Stimulated activated CD8-positive, alpha-beta memory T cell treated with anti-CD3 and anti-CD28 coated beads, Interleukin-7, amount 100 ng/mL, for 1 hour (primary cell): ENCODE results near the gene MGAT4B.

ENCODE experiments used
- DNase-seq, 2 donors: peaks; one replicate each; pipeline ENCODE4 v3.0.0-alpha.2; 2020; ENCODE audit warnings: low read depth in 2 of 2

Gene MGAT4B

GRCh38 chr5:179812135-179812825 is 5.6 kb upstream of the MGAT4B start:
- no peak for DNase-seq

- no peak for DNase-seq
Measured at GRCh38 chr5:179805529-179806249, 977 bp downstream of the MGAT4B start.

GRCh38 chr5:179805070-179805528 is 1.6 kb downstream of the MGAT4B start:
- DNase-seq: no peak

- DNase-seq: no peak
Measured at GRCh38 chr5:179804555-179804947, 2.1 kb downstream of the MGAT4B start.

- no peak for DNase-seq
Measured at GRCh38 chr5:179803651-179804554, 2.8 kb downstream of the MGAT4B start.

GRCh38 chr5:179802950-179803562 is 3.6 kb downstream of the MGAT4B start:
- DNase-seq: no peak

GRCh38 chr5:179802207-179802883 is 4.3 kb downstream of the MGAT4B start:
- no peak for DNase-seq

GRCh38 chr5:179801304-179802206 is 5.1 kb downstream of the MGAT4B start:
- DNase-seq: peak; percentile 70 to 82

GRCh38 chr5:179800696-179801201 is 5.9 kb downstream of the MGAT4B start:
- no peak for DNase-seq

- no peak for DNase-seq
Measured at GRCh38 chr5:179800071-179800695, 6.5 kb downstream of the MGAT4B start.

GRCh38 chr5:179799644-179799973 is 7.1 kb downstream of the MGAT4B start:
- no peak for DNase-seq

GRCh38 chr5:179798771-179799643 is 7.7 kb downstream of the MGAT4B start:
- no peak for DNase-seq

GRCh38 chr5:179798144-179798770 is 8.4 kb downstream of the MGAT4B start:
- DNase-seq: no peak

GRCh38 chr5:179797741-179798140 is 8.9 kb downstream of the MGAT4B start:
- DNase-seq: no peak

- DNase-seq: no peak
Measured at GRCh38 chr5:179796877-179797608, 9.6 kb downstream of the MGAT4B start.

GRCh38 chr5:179795863-179796833 is 10.5 kb downstream of the MGAT4B start:
- no peak for DNase-seq
